Gastroesophageal sphincter (tissue), 4 donors: ENCODE measurements around the gene CDK11B. TPM values are rescaled to one million over a fixed set of nuclear protein-coding genes. Genes with fewer than 3 reads are reported as not detected.

Experiments used
- ATAC-seq: fragments of 150-250 bp; one replicate; pipeline ENCODE4 v1.9.1; 2016; ENCODE audit warnings: mild to moderate bottlenecking, moderate library complexity
- H3K27ac ChIP-seq, 4 donors: fragments of 200-600 bp; sonication (generic) in 3 of 4; 1 replicate in 3 of 4; 2 replicates in 1 of 4; pipeline ENCODE4 v1.5.1; 2016 to 2019
- H3K27me3 ChIP-seq: fragments of 200-600 bp; sonication (generic); one replicate; pipeline ENCODE4 v1.5.1; 2019
- H3K36me3 ChIP-seq, 2 donors: fragments of 200-600 bp; sonication (generic); one replicate each; pipeline ENCODE4 v1.5.1; 2019; ENCODE audit warnings: control low read depth in 1 of 2
- H3K4me1 ChIP-seq, 3 donors: fragments of 200-600 bp; sonication (generic); 1 replicate in 2 of 3; 2 replicates in 1 of 3; pipeline ENCODE4 v1.5.1; 2016 to 2019; ENCODE audit warnings: control low read depth in 2 of 3
- H3K4me3 ChIP-seq, 2 donors: fragments of 200-600 bp; sonication (generic); one replicate each; pipeline ENCODE4 v1.5.1; 2019; ENCODE audit warnings: mild to moderate bottlenecking in 1 of 2, moderate library complexity in 1 of 2
- H3K9me3 ChIP-seq, 3 donors: fragments of 200-600 bp; sonication (generic); one replicate each; pipeline ENCODE4 v1.5.1; 2017 to 2019; ENCODE audit warnings: control low read depth in 2 of 3
- EP300 ChIP-seq: sonication (generic); formaldehyde crosslinking; IDR thresholded peaks from one replicate; pipeline ENCODE4 v1.6.1; 2017; ENCODE audit warnings: antibody characterized with exemption, mild to moderate bottlenecking
- POLR2A ChIP-seq, 2 donors: fragments of 450-650 bp; IDR thresholded peaks; one replicate each; pipeline ENCODE4 v1.6.1; 2017; ENCODE audit warnings: antibody characterized with exemption in 2 of 2, mild to moderate bottlenecking in 2 of 2, moderate library complexity in 1 of 2
- POLR2AphosphoS5 ChIP-seq: sonication (generic); formaldehyde crosslinking; IDR thresholded peaks from one replicate; pipeline ENCODE4 v1.6.1; 2017; ENCODE audit warnings: antibody characterized with exemption
- WGBS, 2 donors: methylation state at CpG; one replicate each; pipeline ENCODE4 v1.1.5; 2018; ENCODE audit warnings: low coverage in 1 of 2; 5-methylcytosine and 5-hydroxymethylcytosine counted together
- total RNA-seq, 4 donors: library from RNA; depleted of rRNA; stranded (reverse); fragments of >200 nt; gene quantifications; one replicate each; pipeline ENCODE4 v1.1.0, GENCODE V29; 2016
- TF ChIP-seq, protein P1 (sequence below), 4 experiments: fragments of 200-600 bp in 2 of 4; fragments of 450-650 bp in 2 of 4; sonication (generic) in 1 of 4; IDR thresholded peaks; one replicate each; pipeline ENCODE4 v1.5.1; 2017 to 2019; ENCODE audit warnings: antibody characterized with exemption in 4 of 4, mild to moderate bottlenecking in 2 of 4, moderate library complexity in 2 of 4

CDK11B gene
- total RNA-seq, 4 donors from 2014 or later, result 19.2 to 59.3 (median 25.4) TPM

DNA sequence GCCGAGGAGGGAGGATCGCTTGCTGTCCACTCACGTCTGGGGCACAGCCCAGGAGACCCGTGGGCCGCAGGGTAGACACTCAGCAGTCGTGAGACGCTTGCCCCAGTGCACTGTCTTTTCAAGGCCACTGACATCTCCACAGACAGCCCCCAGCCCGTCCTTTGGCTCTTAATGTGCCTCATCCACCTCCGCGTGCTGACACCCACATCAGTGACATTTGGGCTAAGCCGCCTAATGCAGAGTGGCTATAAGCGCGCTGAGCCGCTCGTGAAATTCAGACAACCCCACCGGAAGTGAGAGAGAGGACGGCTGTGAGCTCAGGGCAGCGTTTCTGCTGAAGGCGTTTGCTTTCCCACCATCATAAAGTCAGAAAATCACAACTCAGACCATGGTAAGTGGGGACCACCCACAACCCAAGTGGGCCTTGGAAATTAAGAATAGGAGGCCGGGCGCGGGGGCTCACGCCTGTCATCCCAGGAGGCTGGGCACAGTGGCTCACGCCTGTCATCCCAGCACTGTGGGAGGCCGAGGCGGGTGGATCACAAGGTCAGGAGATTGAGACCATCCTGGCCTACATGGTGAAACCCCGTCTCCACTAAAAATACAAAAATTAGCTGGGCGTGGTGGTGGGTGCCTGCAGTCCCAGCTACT, 25.4 kb upstream of the CDK11B start:
- TF ChIP-seq POLR2AphosphoS5 (no peak), EP300 (no peak), POLR2A (IDR thresholded peaks at IDR 0.05) (no peak)
- TF ChIP-seq, protein P1, sequence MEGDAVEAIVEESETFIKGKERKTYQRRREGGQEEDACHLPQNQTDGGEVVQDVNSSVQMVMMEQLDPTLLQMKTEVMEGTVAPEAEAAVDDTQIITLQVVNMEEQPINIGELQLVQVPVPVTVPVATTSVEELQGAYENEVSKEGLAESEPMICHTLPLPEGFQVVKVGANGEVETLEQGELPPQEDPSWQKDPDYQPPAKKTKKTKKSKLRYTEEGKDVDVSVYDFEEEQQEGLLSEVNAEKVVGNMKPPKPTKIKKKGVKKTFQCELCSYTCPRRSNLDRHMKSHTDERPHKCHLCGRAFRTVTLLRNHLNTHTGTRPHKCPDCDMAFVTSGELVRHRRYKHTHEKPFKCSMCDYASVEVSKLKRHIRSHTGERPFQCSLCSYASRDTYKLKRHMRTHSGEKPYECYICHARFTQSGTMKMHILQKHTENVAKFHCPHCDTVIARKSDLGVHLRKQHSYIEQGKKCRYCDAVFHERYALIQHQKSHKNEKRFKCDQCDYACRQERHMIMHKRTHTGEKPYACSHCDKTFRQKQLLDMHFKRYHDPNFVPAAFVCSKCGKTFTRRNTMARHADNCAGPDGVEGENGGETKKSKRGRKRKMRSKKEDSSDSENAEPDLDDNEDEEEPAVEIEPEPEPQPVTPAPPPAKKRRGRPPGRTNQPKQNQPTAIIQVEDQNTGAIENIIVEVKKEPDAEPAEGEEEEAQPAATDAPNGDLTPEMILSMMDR (IDR thresholded peaks at IDR 0.05), result no peak
- 80 to 100% methylated on average over 1 to 11 of the region's 28 CpGs for WGBS, 2 donors
- Histone ChIP-seq H3K4me3 (no peak overlapping the region), H3K4me1 (peaks cover 0 to 29% (median 3%) of the 10 kb centered on the region in 3 donors), H3K36me3 (peaks cover 0 to 11% of the 10 kb centered on the region in 2 donors), H3K27me3 (no peaks in the 10 kb centered on the region), H3K9me3 (no peaks in the 10 kb centered on the region), H3K27ac (no peak overlapping the region)
- no peak for ATAC-seq

- Histone ChIP-seq H3K4me1 (peaks cover 0 to 33% (median 9%) of the 10 kb centered on the region in 3 donors), H3K4me3 (no peak overlapping the region), H3K9me3 (no peaks in the 10 kb centered on the region), H3K27ac (no peak overlapping the region), H3K27me3 (no peaks in the 10 kb centered on the region), H3K36me3 (peaks cover 0 to 5% of the 10 kb centered on the region in 2 donors)
- no peak for TF ChIP-seq POLR2AphosphoS5
- TF ChIP-seq EP300, result no peak
- TF ChIP-seq, protein P1 (IDR thresholded peaks at IDR 0.05), result no peak
- TF ChIP-seq POLR2A (IDR thresholded peaks at IDR 0.05), result no peak
- WGBS, 2 donors, result 72 to 74% methylated on average over 12 to 15 of the region's 26 CpGs
- no peak for ATAC-seq
These were observed 24.5 kb upstream of the CDK11B start for GRCh38 chr1:1683104-1683905.

DNA sequence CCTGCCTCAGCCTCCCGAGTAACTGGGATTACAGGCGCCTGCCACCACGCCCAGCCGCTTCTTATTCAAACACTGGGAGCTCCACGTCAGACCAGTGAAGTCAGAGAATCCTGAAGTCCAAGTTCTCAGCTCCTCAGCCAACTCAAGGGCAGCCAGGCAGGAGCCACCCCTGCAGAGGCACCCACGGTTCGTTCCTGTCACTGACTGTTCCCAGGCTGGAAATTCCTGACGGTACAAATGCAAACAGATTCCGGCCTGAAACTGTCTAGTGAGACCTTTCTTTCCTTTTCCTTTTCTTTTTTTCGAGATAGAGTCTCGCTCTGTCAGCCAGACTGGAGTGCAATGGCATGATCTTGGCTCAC, 22.1 kb upstream of the CDK11B start:
- WGBS, 2 donors, result 56 to 77% methylated on average over 4 to 8 of the region's 11 CpGs
- Histone ChIP-seq H3K27me3 (no peaks in the 10 kb centered on the region), H3K4me1 (peaks cover 0 to 28% (median 8%) of the 10 kb centered on the region in 3 donors), H3K36me3 (peaks cover 0 to 5% of the 10 kb centered on the region in 2 donors), H3K4me3 (no peak overlapping the region), H3K27ac (no peak overlapping the region), H3K9me3 (no peaks in the 10 kb centered on the region)
- no peak for ATAC-seq
- TF ChIP-seq POLR2AphosphoS5, result no peak
- no peak for TF ChIP-seq EP300
- TF ChIP-seq, protein P1 (IDR thresholded peaks at IDR 0.05), result no peak
- TF ChIP-seq POLR2A (IDR thresholded peaks at IDR 0.05), result no peak

DNA sequence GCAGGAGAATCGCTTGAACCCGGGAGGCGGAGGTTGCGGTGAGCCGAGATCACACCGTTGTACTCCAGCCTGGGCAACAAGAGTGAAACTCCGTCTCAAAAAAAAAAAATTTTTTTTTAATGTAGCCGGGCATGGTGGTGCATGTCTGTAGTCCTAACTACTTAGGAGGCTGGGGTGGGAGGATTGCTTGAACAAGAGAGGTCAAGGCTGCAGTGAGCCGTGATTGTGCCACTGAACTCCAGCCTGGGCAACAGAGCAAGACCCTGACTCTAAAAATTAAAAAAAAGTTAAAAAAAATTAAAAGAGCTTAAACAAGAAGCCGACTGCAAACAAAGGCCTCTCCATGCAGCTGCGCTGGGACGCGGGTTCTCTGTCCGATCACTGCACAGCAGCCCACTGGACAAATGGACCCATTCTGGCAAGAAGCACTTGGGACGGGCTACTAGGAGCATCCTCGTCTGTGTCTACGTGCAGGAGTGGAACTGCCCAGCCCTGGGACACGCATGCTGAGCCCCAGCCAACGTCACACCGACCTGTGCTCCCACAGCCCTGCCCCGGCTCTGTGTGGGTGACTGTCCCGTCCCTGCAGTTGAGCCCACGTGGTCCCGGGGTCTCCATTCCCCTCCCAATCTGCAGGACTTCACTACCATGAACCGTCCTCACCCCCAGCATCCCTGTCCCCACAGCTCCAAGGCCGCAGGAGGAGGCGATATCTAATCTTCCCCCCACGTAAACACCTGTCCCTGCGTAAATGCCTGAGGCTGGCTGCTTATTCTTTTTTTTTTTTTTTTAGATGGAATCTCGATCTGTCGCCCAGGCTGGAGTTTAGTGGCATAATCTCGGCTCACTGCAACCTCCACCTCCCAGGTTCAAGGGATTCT, 21.5 kb upstream of the CDK11B start:
- H3K27me3 ChIP-seq, result no peaks in the 10 kb centered on the region
- peaks cover 0 to 24% (median 8%) of the 10 kb centered on the region in 3 donors for H3K4me1 ChIP-seq
- peaks cover 0 to 5% of the 10 kb centered on the region in 2 donors for H3K36me3 ChIP-seq
- no peak for ATAC-seq
- TF ChIP-seq EP300 (no peak), POLR2AphosphoS5 (no peak), POLR2A (IDR thresholded peaks at IDR 0.05) (no peak)
- TF ChIP-seq, protein P1 (IDR thresholded peaks at IDR 0.05), result no peak
- no peaks in the 10 kb centered on the region for H3K9me3 ChIP-seq
- WGBS, 2 donors, result 83 to 89% methylated on average over 23 to 28 of the region's 32 CpGs
- H3K27ac ChIP-seq, result no peak overlapping the region
- H3K4me3 ChIP-seq, result no peak overlapping the region
